ENCODE results near the gene BCL11A. TPM values are rescaled to one million over a fixed set of nuclear protein-coding genes. Genes with fewer than 3 reads are reported as not detected.

BCL11A gene
- total RNA-seq, 6 experiments from 2014 or later, result 1.1 to 3.0 (median 1.9) TPM

GRCh38 chr2:60412620-60413019 lies 140.8 kb downstream of the BCL11A start:
- no peak for TF ChIP-seq CTCF (IDR thresholded peaks at IDR 0.05)
- H3K27ac Mint-ChIP-seq, result no peak overlapping the region
- H3K4me1 Mint-ChIP-seq (ENCODE audit: low read depth), result peaks cover 34% of the 10 kb centered on the region
- no peak overlapping the region for H3K4me3 Mint-ChIP-seq
- no peak for DNase-seq
- peaks cover 5% of the 10 kb centered on the region; the same call in 1 of the 2 replicates for H3K36me3 Mint-ChIP-seq (ENCODE audit: low read depth)
- H3K9me3 Mint-ChIP-seq, result peaks cover 21% of the 10 kb centered on the region
- peaks cover 2% of the 10 kb centered on the region for H3K27me3 Mint-ChIP-seq (ENCODE audit: insufficient read depth)

GRCh38 chr2:60412027-60412426 lies 141.4 kb downstream of the BCL11A start:
- peaks cover 2% of the 10 kb centered on the region; the same call in 1 of the 2 replicates for H3K27me3 Mint-ChIP-seq (ENCODE audit: insufficient read depth)

GRCh38 chr2:60411295-60411694 lies 142.2 kb downstream of the BCL11A start:
- Mint-ChIP-seq H3K27me3 (ENCODE audit: insufficient read depth) (peaks cover 5% of the 10 kb centered on the region; the same call in 1 of the 2 replicates), H3K4me3 (no peak overlapping the region), H3K4me1 (ENCODE audit: low read depth) (peaks cover 27% of the 10 kb centered on the region), H3K27ac (no peak overlapping the region), H3K36me3 (ENCODE audit: low read depth) (peaks cover 5% of the 10 kb centered on the region; the same call in 1 of the 2 replicates), H3K9me3 (peaks cover 21% of the 10 kb centered on the region)
- DNase-seq, result no peak
- TF ChIP-seq CTCF (IDR thresholded peaks at IDR 0.05), result no peak

More at GRCh38 chr2:60412027-60412426, 141.4 kb downstream of the BCL11A start:
- peaks cover 5% of the 10 kb centered on the region; the same call in 1 of the 2 replicates for H3K36me3 Mint-ChIP-seq (ENCODE audit: low read depth)
- H3K4me3 Mint-ChIP-seq, result no peak overlapping the region
- peaks cover 21% of the 10 kb centered on the region for H3K9me3 Mint-ChIP-seq
- DNase-seq, result no peak
- H3K4me1 Mint-ChIP-seq (ENCODE audit: low read depth), result peaks cover 34% of the 10 kb centered on the region
- H3K27ac Mint-ChIP-seq, result no peak overlapping the region
- TF ChIP-seq CTCF (IDR thresholded peaks at IDR 0.05), result no peak

GRCh38 chr2:60410456-60411146 lies 142.9 kb downstream of the BCL11A start:
- DNase-seq, result no peak
- no peak overlapping the region for H3K4me3 Mint-ChIP-seq
- peaks cover 5% of the 10 kb centered on the region; the same call in 1 of the 2 replicates for H3K36me3 Mint-ChIP-seq (ENCODE audit: low read depth)
- no peak for TF ChIP-seq CTCF (IDR thresholded peaks at IDR 0.05)
- no peak overlapping the region for H3K27ac Mint-ChIP-seq
- peaks cover 6% of the 10 kb centered on the region; the same call in 1 of the 2 replicates for H3K27me3 Mint-ChIP-seq (ENCODE audit: insufficient read depth)
- H3K9me3 Mint-ChIP-seq, result peaks cover 14% of the 10 kb centered on the region
- H3K4me1 Mint-ChIP-seq (ENCODE audit: low read depth), result peaks cover 20% of the 10 kb centered on the region

- H3K9me3 Mint-ChIP-seq, result peaks cover 6% of the 10 kb centered on the region
- no peak for TF ChIP-seq CTCF (IDR thresholded peaks at IDR 0.05)
- peaks cover 14% of the 10 kb centered on the region for H3K4me1 Mint-ChIP-seq (ENCODE audit: low read depth)
- peaks cover 5% of the 10 kb centered on the region; the same call in 1 of the 2 replicates for H3K36me3 Mint-ChIP-seq (ENCODE audit: low read depth)
- no peak overlapping the region for H3K27ac Mint-ChIP-seq
- no peak for DNase-seq
- H3K27me3 Mint-ChIP-seq (ENCODE audit: insufficient read depth), result peaks cover 6% of the 10 kb centered on the region; the same call in 1 of the 2 replicates
- no peak overlapping the region for H3K4me3 Mint-ChIP-seq
Observed at GRCh38 chr2:60409531-60409871, 144.0 kb downstream of the BCL11A start.
